ENCODE measurements around the gene RIMS3. TPM values are rescaled to one million over a fixed set of nuclear protein-coding genes. Genes with fewer than 3 reads are reported as not detected.
A peak's percentile ranks its signal among the peaks of the same experiment; 100 is the strongest.
"Not testable (repeated sequence)": the region's sequence is repeated elsewhere in the genome, so short reads cannot be mapped to it uniquely, and the experiment has no call there.

Gene RIMS3
- total RNA-seq, 1 experiment from 2014 or later, result 4.2 TPM

DNA sequence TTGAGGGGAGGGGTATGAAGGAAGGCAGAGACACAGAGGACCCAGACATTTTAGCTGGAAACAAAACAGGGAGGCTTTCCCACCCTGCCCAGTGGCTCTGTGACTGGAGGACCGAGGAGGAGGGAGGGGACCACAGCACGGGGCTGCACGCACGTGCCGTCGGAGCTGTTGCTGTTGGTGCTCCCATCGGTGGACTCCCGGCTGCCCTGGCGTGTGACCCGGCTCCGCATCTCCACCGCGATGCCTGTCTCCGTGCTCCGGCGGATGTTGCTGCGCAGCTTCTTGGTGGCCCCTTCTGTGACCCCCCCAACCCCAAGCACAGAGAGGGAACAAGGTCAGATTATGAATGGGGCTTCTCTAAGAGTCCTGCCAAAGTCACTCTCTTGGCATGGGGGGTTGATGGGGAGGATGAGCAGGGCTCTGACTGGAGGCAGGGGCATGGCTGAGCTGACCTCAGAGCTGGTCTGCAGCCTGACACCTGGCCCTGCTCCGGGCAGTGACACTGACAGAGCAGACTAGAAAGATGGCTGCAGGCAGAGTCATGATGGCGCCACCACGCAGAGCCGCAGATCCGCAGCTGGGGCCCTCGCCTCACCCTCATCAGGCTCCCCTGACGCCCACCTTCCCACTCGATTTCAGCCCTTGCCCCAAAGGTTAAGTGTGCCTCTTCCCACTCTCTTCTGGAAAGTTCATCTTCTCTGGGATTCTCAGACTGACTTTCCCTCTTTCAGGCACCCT, 29.6 kb downstream of the RIMS3 start:
- no peak overlapping the region for H3K4me3 ChIP-seq (ENCODE audit: low read length)
- peaks cover 11% of the 10 kb centered on the region for H3K4me1 ChIP-seq (ENCODE audit: low read length)
- H3K9me2 ChIP-seq (replicated peaks; ENCODE audit: insufficient read depth, low read length), result no peaks in the 10 kb centered on the region
- H4K20me1 ChIP-seq (ENCODE audit: insufficient read depth, low read depth, low read length), result no peaks in the 10 kb centered on the region
- H3K36me3 ChIP-seq (ENCODE audit: insufficient read depth, low read length), result no peaks in the 10 kb centered on the region
- no peak overlapping the region for H3K4me2 ChIP-seq (ENCODE audit: low read depth, low read length, poor library complexity, severe bottlenecking)
- no peaks in the 10 kb centered on the region for H3K79me2 ChIP-seq (ENCODE audit: low read length)
- no peak overlapping the region for H3K27ac ChIP-seq (ENCODE audit: low read length)
- H2AFZ ChIP-seq (ENCODE audit: low read length), result no peak overlapping the region
- no peak for DNase-seq
- no peak overlapping the region for H3K9ac ChIP-seq (ENCODE audit: low read length)
- H3K27me3 ChIP-seq (ENCODE audit: low read length), result no peaks in the 10 kb centered on the region
- no peaks in the 10 kb centered on the region for H3K9me3 ChIP-seq (ENCODE audit: low read length)

DNA sequence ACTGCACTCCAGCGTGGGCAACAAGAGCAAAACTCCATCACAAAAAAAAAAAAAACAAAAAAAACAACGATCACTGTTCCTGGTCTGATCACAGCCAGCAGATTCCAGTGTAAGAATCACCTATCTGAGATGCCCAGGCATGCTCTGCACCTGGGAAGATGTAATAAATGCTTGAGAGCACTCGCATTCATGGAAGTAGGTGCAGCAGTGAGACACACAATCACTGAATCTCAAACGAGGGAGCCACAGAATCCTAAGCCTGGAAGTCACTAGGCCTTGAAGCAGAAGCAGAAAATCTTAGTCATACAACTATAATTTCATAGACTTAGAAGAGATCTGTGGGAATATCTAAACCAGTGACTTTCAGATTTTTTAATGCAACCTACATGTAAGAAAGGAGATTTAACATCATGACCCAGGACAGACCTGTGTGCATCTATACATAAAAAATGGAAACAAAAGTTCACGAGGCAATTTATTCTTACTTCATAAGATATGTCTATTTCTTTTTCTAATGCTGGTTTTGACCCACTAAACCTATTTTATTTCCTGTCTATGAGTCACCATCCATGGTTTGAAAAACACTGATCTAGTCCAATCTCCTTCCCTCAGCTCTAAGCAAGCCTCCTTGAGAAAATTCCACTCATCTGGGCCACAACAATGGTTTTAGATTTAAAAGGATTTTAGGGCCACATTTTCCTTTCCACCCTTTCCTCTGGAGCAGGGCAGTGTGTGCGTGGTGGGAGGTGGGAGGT, 30.4 kb downstream of the RIMS3 start:
- no peak overlapping the region for H2AFZ ChIP-seq (ENCODE audit: low read length)
- no peak overlapping the region for H3K27ac ChIP-seq (ENCODE audit: low read length)
- no peaks in the 10 kb centered on the region for H3K9me3 ChIP-seq (ENCODE audit: low read length)
- no peak overlapping the region for H3K4me3 ChIP-seq (ENCODE audit: low read length)
- H3K9ac ChIP-seq (ENCODE audit: low read length), result no peak overlapping the region
- no peaks in the 10 kb centered on the region for H3K9me2 ChIP-seq (replicated peaks; ENCODE audit: insufficient read depth, low read length)
- no peak for DNase-seq
- no peaks in the 10 kb centered on the region for H3K79me2 ChIP-seq (ENCODE audit: low read length)
- H3K27me3 ChIP-seq (ENCODE audit: low read length), result no peaks in the 10 kb centered on the region
- H3K4me2 ChIP-seq (ENCODE audit: low read depth, low read length, poor library complexity, severe bottlenecking), result no peak overlapping the region
- H4K20me1 ChIP-seq (ENCODE audit: insufficient read depth, low read depth, low read length), result no peaks in the 10 kb centered on the region
- H3K4me1 ChIP-seq (ENCODE audit: low read length), result peaks cover 11% of the 10 kb centered on the region
- no peaks in the 10 kb centered on the region for H3K36me3 ChIP-seq (ENCODE audit: insufficient read depth, low read length)

DNA sequence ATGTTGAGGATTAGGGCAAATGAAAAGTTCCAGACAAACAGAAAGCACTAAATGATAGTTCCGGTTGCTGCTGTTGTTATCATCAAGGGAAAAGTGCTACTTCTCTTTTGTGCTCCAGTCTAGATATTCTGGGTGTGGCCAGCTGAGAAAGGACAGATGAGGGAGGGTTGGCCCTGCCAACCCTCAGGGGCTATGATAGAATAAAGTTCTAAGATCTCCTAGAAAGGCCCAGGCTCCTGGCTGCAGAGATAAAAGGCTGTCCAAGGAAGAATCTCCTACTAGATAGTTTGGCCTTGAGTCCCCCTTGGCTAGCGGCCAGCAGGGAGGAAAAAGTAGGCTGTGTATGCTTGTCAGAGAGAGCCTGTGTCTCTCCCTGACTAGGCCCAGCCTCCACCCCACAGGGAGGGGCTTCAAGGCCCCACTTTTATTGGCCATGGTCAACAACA, 31.5 kb downstream of the RIMS3 start:
- Histone ChIP-seq H3K27me3 (ENCODE audit: low read length) (no peaks in the 10 kb centered on the region), H2AFZ (ENCODE audit: low read length) (no peak overlapping the region), H3K9me3 (ENCODE audit: low read length) (no peaks in the 10 kb centered on the region), H3K4me3 (ENCODE audit: low read length) (no peak overlapping the region), H3K9ac (ENCODE audit: low read length) (no peak overlapping the region), H3K36me3 (ENCODE audit: insufficient read depth, low read length) (no peaks in the 10 kb centered on the region), H3K4me1 (ENCODE audit: low read length) (peaks cover 11% of the 10 kb centered on the region), H3K9me2 (replicated peaks; ENCODE audit: insufficient read depth, low read length) (no peaks in the 10 kb centered on the region), H3K79me2 (ENCODE audit: low read length) (no peaks in the 10 kb centered on the region), H3K4me2 (ENCODE audit: low read depth, low read length, poor library complexity, severe bottlenecking) (no peak overlapping the region), H3K27ac (ENCODE audit: low read length) (no peak overlapping the region), H4K20me1 (ENCODE audit: insufficient read depth, low read depth, low read length) (no peaks in the 10 kb centered on the region)
- peak; percentile 47 for DNase-seq

DNA sequence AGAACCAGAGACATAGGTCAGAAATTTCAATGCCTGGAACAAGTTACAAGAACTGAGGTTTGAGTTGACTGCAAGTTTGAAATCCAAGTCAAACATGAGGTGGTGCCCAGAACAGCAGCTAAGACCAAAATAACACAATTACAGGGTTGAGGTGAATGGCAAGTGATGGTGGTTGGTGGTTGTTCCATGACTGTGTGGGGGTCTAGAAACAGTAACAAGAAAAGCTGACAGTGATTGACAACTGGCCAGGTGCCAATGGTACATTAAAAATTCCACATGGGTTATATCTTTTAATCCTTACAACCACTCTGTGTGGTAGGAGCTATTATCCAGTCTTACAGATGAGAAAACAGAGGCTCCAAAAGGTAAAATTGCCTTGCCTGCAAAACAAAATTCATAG, 32.0 kb downstream of the RIMS3 start:
- no peak for DNase-seq
- no peak overlapping the region for H2AFZ ChIP-seq (ENCODE audit: low read length)
- no peak overlapping the region for H3K9ac ChIP-seq (ENCODE audit: low read length)
- H3K4me3 ChIP-seq (ENCODE audit: low read length), result no peak overlapping the region
- H3K9me3 ChIP-seq (ENCODE audit: low read length), result no peaks in the 10 kb centered on the region
- no peak overlapping the region for H3K4me2 ChIP-seq (ENCODE audit: low read depth, low read length, poor library complexity, severe bottlenecking)
- H4K20me1 ChIP-seq (ENCODE audit: insufficient read depth, low read depth, low read length), result no peaks in the 10 kb centered on the region
- no peaks in the 10 kb centered on the region for H3K27me3 ChIP-seq (ENCODE audit: low read length)
- H3K36me3 ChIP-seq (ENCODE audit: insufficient read depth, low read length), result no peaks in the 10 kb centered on the region
- no peaks in the 10 kb centered on the region for H3K9me2 ChIP-seq (replicated peaks; ENCODE audit: insufficient read depth, low read length)
- H3K4me1 ChIP-seq (ENCODE audit: low read length), result peaks cover 11% of the 10 kb centered on the region
- H3K79me2 ChIP-seq (ENCODE audit: low read length), result no peaks in the 10 kb centered on the region
- H3K27ac ChIP-seq (ENCODE audit: low read length), result no peak overlapping the region

DNA sequence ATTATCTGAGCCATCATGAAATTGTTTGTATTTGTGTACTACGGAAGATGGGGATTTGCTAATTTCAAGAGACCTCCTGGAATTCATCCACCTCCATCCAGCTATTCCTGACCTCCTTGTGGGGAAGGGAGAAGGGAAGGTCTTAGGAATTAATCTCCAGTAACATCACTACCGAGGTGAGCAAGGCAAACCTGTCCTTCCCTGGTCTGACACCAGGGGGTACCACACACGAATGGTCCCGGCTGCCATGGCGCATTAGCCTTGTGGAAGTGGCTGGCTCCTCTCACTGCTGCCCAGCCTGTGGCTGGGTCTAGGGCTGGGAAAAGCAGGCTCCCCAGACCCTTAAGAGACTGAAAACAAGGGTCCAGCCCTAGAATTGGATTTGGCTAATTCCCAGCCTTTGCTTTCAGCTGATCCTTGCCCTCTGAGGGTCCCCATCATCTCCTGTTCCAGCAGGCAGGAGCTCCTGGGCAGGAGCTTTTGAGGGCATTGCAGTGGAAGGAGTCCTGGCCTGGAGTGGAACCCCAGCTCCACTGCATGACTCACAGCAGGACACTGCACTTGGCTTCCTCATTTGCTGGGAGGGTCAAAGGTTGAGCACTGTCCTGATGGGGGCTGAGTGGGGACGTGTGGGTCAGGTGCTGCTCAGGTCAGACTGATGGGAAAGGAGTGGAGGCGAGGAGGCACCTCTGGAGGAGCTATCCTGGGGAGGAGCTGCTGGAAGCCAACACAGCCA, 34.8 kb downstream of the RIMS3 start:
- no peaks in the 10 kb centered on the region for H3K9me2 ChIP-seq (replicated peaks; ENCODE audit: insufficient read depth, low read length)
- H3K4me3 ChIP-seq (ENCODE audit: low read length), result no peak overlapping the region
- no peaks in the 10 kb centered on the region for H3K79me2 ChIP-seq (ENCODE audit: low read length)
- H3K9ac ChIP-seq (ENCODE audit: low read length), result no peak overlapping the region
- H3K9me3 ChIP-seq (ENCODE audit: low read length), result no peaks in the 10 kb centered on the region
- H4K20me1 ChIP-seq (ENCODE audit: insufficient read depth, low read depth, low read length), result no peaks in the 10 kb centered on the region
- H3K27me3 ChIP-seq (ENCODE audit: low read length), result no peaks in the 10 kb centered on the region
- H3K36me3 ChIP-seq (ENCODE audit: insufficient read depth, low read length), result no peaks in the 10 kb centered on the region
- no peak overlapping the region for H2AFZ ChIP-seq (ENCODE audit: low read length)
- peaks cover 12% of the 10 kb centered on the region for H3K4me1 ChIP-seq (ENCODE audit: low read length)
- peak; percentile 83 for DNase-seq
- no peak overlapping the region for H3K27ac ChIP-seq (ENCODE audit: low read length)
- H3K4me2 ChIP-seq (ENCODE audit: low read depth, low read length, poor library complexity, severe bottlenecking), result no peak overlapping the region

DNA sequence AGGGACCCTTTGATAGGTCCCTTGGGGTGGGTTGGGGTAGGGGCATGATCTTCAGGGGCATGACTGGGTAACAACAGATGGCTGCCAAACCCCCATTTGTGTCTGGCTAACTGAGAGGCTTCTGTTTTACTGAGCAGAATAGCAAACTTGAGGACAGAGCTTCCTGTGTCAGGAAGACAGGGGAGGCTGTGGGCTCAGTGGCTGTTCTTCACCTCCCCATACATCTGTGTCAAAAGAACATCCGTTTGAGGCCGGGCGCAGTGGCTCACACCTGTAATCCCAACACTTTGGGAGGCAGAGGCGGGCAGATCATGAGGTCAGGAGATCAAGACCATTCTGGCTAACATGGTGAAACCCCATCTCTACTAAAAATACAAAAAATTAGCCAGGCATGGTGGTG, 35.9 kb downstream of the RIMS3 start:
- not testable (repeated sequence) for H3K9ac ChIP-seq (ENCODE audit: low read length); H3K4me2 ChIP-seq (ENCODE audit: low read depth, low read length, poor library complexity, severe bottlenecking); H3K79me2 ChIP-seq (ENCODE audit: low read length); H4K20me1 ChIP-seq (ENCODE audit: insufficient read depth, low read depth, low read length); DNase-seq; H3K27ac ChIP-seq (ENCODE audit: low read length); H3K4me3 ChIP-seq (ENCODE audit: low read length); H3K36me3 ChIP-seq (ENCODE audit: insufficient read depth, low read length); H3K27me3 ChIP-seq (ENCODE audit: low read length); H2AFZ ChIP-seq (ENCODE audit: low read length); H3K9me3 ChIP-seq (ENCODE audit: low read length); H3K9me2 ChIP-seq (replicated peaks; ENCODE audit: insufficient read depth, low read length)
- H3K4me1 ChIP-seq (ENCODE audit: low read length), result peaks cover 16% of the 10 kb centered on the region

DNA sequence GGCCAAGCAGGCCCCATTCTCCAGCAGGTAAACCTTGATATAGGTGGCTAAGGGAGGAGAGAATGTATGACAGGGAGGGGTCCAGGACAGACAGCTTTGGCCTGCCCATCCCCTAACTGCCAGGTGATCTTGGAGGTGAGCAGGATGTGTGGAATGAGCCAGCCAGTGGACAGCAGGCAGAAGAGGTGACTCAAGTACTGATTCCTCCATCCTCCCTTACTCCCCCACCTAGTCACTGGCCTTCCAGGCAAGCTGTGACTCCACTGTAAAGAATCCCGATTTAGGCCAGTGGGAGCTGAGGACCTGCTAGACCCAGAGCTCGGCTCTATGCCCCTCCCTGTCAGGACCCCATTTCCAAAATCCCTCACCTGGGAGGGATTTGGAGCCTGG, 36.6 kb downstream of the RIMS3 start:
- Histone ChIP-seq H3K9me2 (replicated peaks; ENCODE audit: insufficient read depth, low read length) (no peaks in the 10 kb centered on the region), H3K27ac (ENCODE audit: low read length) (no peak overlapping the region), H3K9ac (ENCODE audit: low read length) (no peak overlapping the region), H3K79me2 (ENCODE audit: low read length) (no peaks in the 10 kb centered on the region), H3K4me1 (ENCODE audit: low read length) (peaks cover 13% of the 10 kb centered on the region), H3K36me3 (ENCODE audit: insufficient read depth, low read length) (no peaks in the 10 kb centered on the region), H3K4me3 (ENCODE audit: low read length) (no peak overlapping the region), H3K4me2 (ENCODE audit: low read depth, low read length, poor library complexity, severe bottlenecking) (no peak overlapping the region), H4K20me1 (ENCODE audit: insufficient read depth, low read depth, low read length) (no peaks in the 10 kb centered on the region), H2AFZ (ENCODE audit: low read length) (no peak overlapping the region), H3K9me3 (ENCODE audit: low read length) (no peaks in the 10 kb centered on the region), H3K27me3 (ENCODE audit: low read length) (no peaks in the 10 kb centered on the region)
- no peak for DNase-seq

Data from Karpas-422 (cell line).